Keratinocyte (primary cell): ENCODE measurements around the gene SERGEF. TPM values are rescaled to one million over a fixed set of nuclear protein-coding genes. Genes with fewer than 3 reads are reported as not detected.

Experiments
- DNase-seq: peaks from one replicate; pipeline ENCODE4 v3.0.0-alpha.2; 2011; ENCODE audit warnings: low read depth, missing footprints, low spot score
- FAIRE-seq: peaks from 2 replicates; lab custom pipeline; 2011; peaks lifted over from hg19 to GRCh38; lab: Jason Lieb, UNC
- H2AFZ ChIP-seq: 2 replicates; pipeline ENCODE4 v1.6.0; 2012; ENCODE audit warnings: low read length, control low read depth, inconsistent platforms; ENCODE audit not compliant: control insufficient read depth
- H3K27ac ChIP-seq: 2 replicates; pipeline ENCODE4 v1.5.1; 2011; ENCODE audit warnings: low read length; ENCODE audit not compliant: control insufficient read depth, insufficient read depth
- H3K27me3 ChIP-seq: 3 replicates; pipeline ENCODE4 v1.6.0; 2011; ENCODE audit warnings: low read length; ENCODE audit not compliant: control insufficient read depth, insufficient read depth; ENCODE audit errors: extremely low read depth
- H3K36me3 ChIP-seq, 2 experiments: 2 replicates in 1 of 2; 3 replicates in 1 of 2; pipeline ENCODE4 v1.5.1; 2011; ENCODE audit warnings: low read length in 2 of 2, mild to moderate bottlenecking in 1 of 2; ENCODE audit not compliant: control insufficient read depth in 2 of 2, insufficient read depth in 2 of 2; ENCODE audit errors: extremely low read depth in 1 of 2
- H3K4me1 ChIP-seq: 3 replicates; pipeline ENCODE4 v1.5.1; 2011; ENCODE audit warnings: low read length; ENCODE audit not compliant: control insufficient read depth, insufficient read depth; ENCODE audit errors: extremely low read depth
- H3K4me2 ChIP-seq: 3 replicates; pipeline ENCODE4 v1.6.0; 2011; ENCODE audit warnings: low read depth, low read length; ENCODE audit not compliant: control insufficient read depth, insufficient read depth; ENCODE audit errors: extremely low read depth
- H3K4me3 ChIP-seq, 3 experiments: fragments of 200-600 bp in 1 of 3; sonication (generic) in 1 of 3; 2 replicates in 2 of 3; 3 replicates in 1 of 3; pipeline ENCODE4 v1.5.1; 2011 to 2016; ENCODE audit warnings: low read length in 3 of 3, mild to moderate bottlenecking in 3 of 3, control low read depth in 2 of 3, inconsistent platforms in 1 of 3, low read depth in 1 of 3, mixed read lengths in 1 of 3, mixed run types in 1 of 3, moderate library complexity in 1 of 3; ENCODE audit not compliant: control insufficient read depth in 2 of 3, insufficient read depth in 2 of 3; ENCODE audit errors: extremely low read depth in 1 of 3
- H3K79me2 ChIP-seq: 2 replicates; pipeline ENCODE4 v1.6.0; 2012; ENCODE audit warnings: low read length; ENCODE audit not compliant: control insufficient read depth, insufficient read depth
- H3K9ac ChIP-seq: 3 replicates; pipeline ENCODE4 v1.6.0; 2011; ENCODE audit warnings: low read length; ENCODE audit not compliant: control insufficient read depth, insufficient read depth; ENCODE audit errors: extremely low read depth
- H3K9me1 ChIP-seq: 3 replicates; pipeline ENCODE4 v1.6.0; 2011; ENCODE audit warnings: low read length; ENCODE audit not compliant: control insufficient read depth, insufficient read depth; ENCODE audit errors: extremely low read depth
- H3K9me3 ChIP-seq: 2 replicates; pipeline ENCODE4 v1.5.1; 2012; ENCODE audit warnings: low read depth, low read length; ENCODE audit not compliant: control insufficient read depth
- H4K20me1 ChIP-seq: 3 replicates; pipeline ENCODE4 v1.6.0; 2011; ENCODE audit warnings: low read length; ENCODE audit not compliant: control insufficient read depth, insufficient read depth; ENCODE audit errors: extremely low read depth
- CTCF ChIP-seq, 3 experiments: IDR thresholded peaks in 1 of 3; conservative IDR thresholded peaks in 1 of 3; optimal IDR thresholded peaks in 1 of 3; 2 replicates in 2 of 3; 3 replicates in 1 of 3; pipeline versions ENCODE3 to v1.5.1; 2011; ENCODE audit warnings: low read length in 3 of 3, mild to moderate bottlenecking in 3 of 3, moderate library complexity in 2 of 3, control low read depth in 1 of 3, inconsistent platforms in 1 of 3; ENCODE audit not compliant: insufficient read depth in 2 of 3; ENCODE audit errors: extremely low read depth in 1 of 3
- EZH2 ChIP-seq: IDR thresholded peaks from one replicate; pipeline ENCODE4 v1.6.1; 2012; ENCODE audit warnings: inconsistent platforms, mild to moderate bottlenecking, low read length, moderate library complexity
- dilution Hi-C: fragments of 300-500 bp; cut with MboI; formaldehyde crosslinking; loops from one replicate; pipeline ENCODE4 v1.7.0; 2020; ENCODE audit warnings: low sequenced_read_pairs; ENCODE audit not compliant: extremely low pct_ligation_motif_present
- polyA plus RNA-seq, 5 experiments: library from polyadenylated mRNA; depleted of rRNA in 3 of 5; stranded (reverse) in 3 of 5; stranded (forward) in 1 of 5; unstranded in 1 of 5; fragments of >200 nt; gene quantifications; 1 replicate in 1 of 5; 2 replicates in 3 of 5; 3 replicates in 1 of 5; pipeline versions ENCODE4 v1.2.1 to v1.2.3, GENCODE V29; 2011 to 2012; ENCODE audit warnings: missing spikeins in 2 of 5, low read depth in 1 of 5, low replicate concordance in 1 of 5

Gene SERGEF
- polyA plus RNA-seq, 1 donor (not counting 4 experiments of a cell fraction or from before 2014, with no cell fraction given) = 15.6 TPM

- H3K4me2 ChIP-seq = no peak overlapping the region
- no peaks in the 10 kb centered on the region for H4K20me1 ChIP-seq
- DNase-seq (no peak), FAIRE-seq (no peak)
- H3K4me1 ChIP-seq = no peaks in the 10 kb centered on the region
- no peaks in the 10 kb centered on the region for H3K9me3 ChIP-seq
- peaks cover 7% of the 10 kb centered on the region for H3K27me3 ChIP-seq
- no peak overlapping the region for H3K27ac ChIP-seq
- no peak overlapping the region for H2AFZ ChIP-seq
- H3K4me3 ChIP-seq = no peak overlapping the region
- no peaks in the 10 kb centered on the region for H3K79me2 ChIP-seq
- H3K9ac ChIP-seq = no peak overlapping the region
- TF ChIP-seq CTCF (optimal IDR thresholded peaks at IDR 0.05 in 1 of 3, IDR thresholded peaks at IDR 0.05 in 1 of 3, conservative IDR thresholded peaks at IDR 0.05 in 1 of 3; ENCODE audit: extremely low read depth in 1 of 3, insufficient read depth in 2 of 3, low read length in 3 of 3) (no peak), EZH2 (no peak)
- no peaks in the 10 kb centered on the region for H3K36me3 ChIP-seq
- dilution Hi-C loops = no loop called here
- H3K9me1 ChIP-seq = no peaks in the 10 kb centered on the region
Observed at GRCh38 chr11:17775507-17776211, 237.2 kb downstream of the SERGEF start.

GRCh38 chr11:17775035-17775348, 237.9 kb downstream of the SERGEF start:
- dilution Hi-C loops = no loop called here

More at GRCh38 chr11:17775035-17775348, 237.9 kb downstream of the SERGEF start:
- Histone ChIP-seq H3K27ac (no peak overlapping the region), H3K4me3 (no peak overlapping the region), H2AFZ (no peak overlapping the region), H3K9ac (no peak overlapping the region), H4K20me1 (no peaks in the 10 kb centered on the region), H3K4me1 (no peaks in the 10 kb centered on the region), H3K9me3 (no peaks in the 10 kb centered on the region), H3K4me2 (no peak overlapping the region), H3K36me3 (no peaks in the 10 kb centered on the region), H3K79me2 (no peaks in the 10 kb centered on the region), H3K9me1 (no peaks in the 10 kb centered on the region), H3K27me3 (peaks cover under 1% of the 10 kb centered on the region)
- TF ChIP-seq CTCF (optimal IDR thresholded peaks at IDR 0.05 in 1 of 3, IDR thresholded peaks at IDR 0.05 in 1 of 3, conservative IDR thresholded peaks at IDR 0.05 in 1 of 3; ENCODE audit: extremely low read depth in 1 of 3, insufficient read depth in 2 of 3, low read length in 3 of 3) = no peak
- no peak for TF ChIP-seq EZH2
- DNase-seq (no peak), FAIRE-seq (no peak)
